Epidermal melanocyte (primary cell): ENCODE data around the gene SLC25A42.

ENCODE experiments used
- DNase-seq: peaks from one replicate; pipeline ENCODE4 v3.0.0; 2011; ENCODE audit warnings: low spot score; ENCODE audit not compliant: insufficient read length

Gene SLC25A42

GRCh38 chr19:19050731-19051130 lies 13.1 kb upstream of the SLC25A42 start:
- DNase-seq = no peak

GRCh38 chr19:19051478-19052213 lies 12.1 kb upstream of the SLC25A42 start:
- no peak for DNase-seq

DNA sequence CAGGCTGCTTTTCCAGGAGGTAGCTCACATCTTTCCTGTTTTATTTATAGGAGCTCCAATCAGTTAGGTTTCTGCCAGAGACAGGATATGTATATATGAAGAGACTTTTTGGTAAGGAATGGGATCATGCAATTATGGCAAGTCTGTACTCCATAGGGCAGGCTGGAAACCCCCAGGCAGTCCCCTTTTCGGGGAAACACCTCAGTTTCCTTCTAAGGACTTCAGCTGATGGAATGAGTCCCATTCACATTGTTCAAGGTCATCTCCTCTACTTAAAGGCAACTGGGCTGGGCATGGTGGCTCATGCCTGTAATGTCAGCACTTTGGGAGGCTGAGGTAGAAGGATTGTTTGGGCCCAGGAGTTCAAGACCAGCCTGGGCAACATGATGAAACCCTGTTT lies 10.9 kb upstream of the SLC25A42 start:
- no peak for DNase-seq

DNA sequence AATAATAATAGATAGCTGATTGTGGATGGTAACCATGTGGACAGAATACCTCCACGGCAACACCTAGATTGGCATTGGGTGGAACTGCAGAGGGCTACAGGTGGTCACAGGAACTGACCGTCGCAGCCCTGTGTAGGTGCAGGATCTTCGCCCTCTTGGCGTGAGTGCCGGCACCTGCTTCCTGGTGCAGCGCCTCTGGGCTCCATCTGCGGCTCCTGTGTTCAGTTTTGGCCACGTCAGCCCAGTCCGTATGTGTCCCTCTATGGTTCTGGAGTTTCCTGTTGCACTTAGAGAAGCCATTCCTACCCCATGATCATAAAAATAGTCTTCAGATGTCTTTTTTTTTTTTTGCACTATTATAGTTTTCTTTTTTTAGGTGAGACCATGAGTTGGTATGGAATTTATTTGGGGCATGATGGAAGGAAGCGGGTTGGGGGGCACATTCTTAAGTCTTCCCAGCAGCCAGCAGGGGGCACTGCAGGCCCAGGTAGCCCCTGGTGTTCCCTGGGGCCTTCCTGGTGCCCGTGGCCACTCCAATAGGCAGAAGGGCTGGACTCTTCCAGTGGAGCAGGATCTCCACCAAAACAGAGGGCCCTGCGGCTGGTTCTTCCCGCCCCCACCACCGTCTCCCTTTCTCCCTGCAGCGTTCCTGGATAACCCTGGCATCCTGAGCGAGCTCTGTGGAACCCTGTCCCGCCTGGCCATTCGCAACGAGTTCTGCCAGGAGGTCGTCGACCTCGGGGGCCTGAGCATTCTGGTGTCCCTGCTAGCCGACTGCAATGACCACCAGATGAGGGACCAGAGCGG lies 10.1 kb upstream of the SLC25A42 start:
- DNase-seq = peak; percentile 35

DNA sequence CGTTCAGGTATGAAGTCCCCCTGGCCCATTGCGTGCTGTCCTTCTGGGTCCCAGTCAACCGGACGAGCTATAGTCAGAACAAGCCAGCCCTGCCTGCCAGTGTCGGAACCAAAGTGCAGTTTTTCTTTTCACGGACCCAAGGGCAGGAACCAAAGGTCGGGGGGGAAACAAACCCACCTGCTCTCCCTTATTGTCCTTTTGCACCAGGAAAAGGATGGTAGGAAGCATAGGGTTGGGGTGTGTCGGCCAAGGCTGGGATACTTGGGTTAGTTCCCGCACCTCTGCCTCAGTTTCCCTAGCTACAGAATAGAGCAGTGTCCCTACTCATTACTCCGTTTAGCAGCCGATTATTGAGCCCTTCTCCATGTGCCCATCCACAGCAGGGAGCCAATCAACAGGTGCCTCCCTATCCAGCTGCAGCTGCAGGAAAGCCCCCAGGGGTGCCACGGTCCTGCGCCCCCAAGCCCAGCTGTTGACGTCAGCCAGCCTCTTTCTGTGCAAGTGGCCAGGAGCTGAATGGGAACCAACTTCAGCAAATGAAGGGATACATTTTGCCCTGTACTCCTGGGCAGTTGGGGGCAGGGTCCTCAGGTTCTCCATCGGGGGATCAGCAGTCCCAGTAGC lies 9.4 kb upstream of the SLC25A42 start:
- no peak for DNase-seq

- DNase-seq = no peak
These were observed 8.8 kb upstream of the SLC25A42 start for GRCh38 chr19:19054939-19055440.

DNA sequence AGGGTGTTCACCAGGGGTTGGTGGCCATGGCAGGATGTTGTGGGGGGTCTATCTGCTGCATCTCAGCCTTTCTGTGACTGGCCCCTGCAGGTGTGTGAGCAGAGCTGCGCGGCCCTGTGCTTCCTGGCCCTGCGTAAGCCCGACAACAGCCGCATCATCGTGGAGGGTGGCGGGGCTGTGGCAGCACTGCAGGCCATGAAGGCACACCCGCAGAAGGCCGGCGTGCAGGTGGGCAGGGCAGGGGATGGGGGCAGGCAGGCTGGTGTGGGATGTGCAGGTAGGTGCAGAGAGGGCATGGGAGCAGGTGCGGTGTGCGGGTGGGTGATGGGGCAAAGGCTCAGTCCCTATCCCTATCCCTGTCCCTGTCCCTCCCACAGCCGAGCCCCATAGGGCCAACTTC lies 8.1 kb upstream of the SLC25A42 start:
- no peak for DNase-seq

GRCh38 chr19:19056636-19057275 lies 7.0 kb upstream of the SLC25A42 start:
- no peak for DNase-seq

DNA sequence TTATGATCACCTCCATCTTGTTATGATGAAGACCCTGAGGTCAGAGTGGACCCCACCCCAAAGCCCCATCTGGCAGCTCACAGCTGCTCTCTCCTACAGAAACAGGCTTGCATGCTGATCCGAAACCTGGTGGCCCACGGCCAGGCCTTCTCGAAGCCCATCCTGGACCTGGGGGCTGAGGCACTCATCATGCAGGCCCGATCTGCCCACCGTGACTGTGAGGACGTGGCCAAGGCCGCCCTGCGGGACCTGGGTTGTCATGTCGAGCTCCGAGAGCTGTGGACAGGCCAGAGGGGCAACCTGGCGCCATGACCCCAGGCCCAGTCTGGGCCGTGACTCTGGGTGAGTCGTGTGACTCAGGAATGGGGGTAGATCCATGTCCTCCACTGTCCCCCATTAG lies 6.5 kb upstream of the SLC25A42 start:
- DNase-seq = no peak

DNA sequence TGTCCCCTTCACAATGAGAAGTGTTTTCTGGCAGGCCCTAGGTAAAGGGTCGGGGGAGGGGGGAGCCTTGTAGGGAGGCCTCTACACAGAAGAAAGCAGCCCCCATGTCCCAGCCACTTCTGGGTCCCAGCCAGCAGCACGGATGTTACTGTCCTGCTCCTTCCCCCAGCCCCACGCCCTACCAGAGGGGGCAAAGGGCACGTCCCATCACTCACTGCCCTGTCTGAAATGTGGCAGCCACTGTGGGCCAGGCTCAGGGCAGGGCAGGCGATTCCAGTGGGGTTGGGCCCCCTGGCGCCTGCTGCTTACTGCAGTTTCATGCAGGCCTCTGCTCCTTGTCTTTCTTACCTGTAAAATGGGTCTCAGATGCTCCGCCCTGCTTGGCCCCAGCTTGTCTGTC lies 6.1 kb upstream of the SLC25A42 start:
- DNase-seq = no peak

- no peak for DNase-seq
These were observed 4.6 kb upstream of the SLC25A42 start for GRCh38 chr19:19059018-19059836.

DNA sequence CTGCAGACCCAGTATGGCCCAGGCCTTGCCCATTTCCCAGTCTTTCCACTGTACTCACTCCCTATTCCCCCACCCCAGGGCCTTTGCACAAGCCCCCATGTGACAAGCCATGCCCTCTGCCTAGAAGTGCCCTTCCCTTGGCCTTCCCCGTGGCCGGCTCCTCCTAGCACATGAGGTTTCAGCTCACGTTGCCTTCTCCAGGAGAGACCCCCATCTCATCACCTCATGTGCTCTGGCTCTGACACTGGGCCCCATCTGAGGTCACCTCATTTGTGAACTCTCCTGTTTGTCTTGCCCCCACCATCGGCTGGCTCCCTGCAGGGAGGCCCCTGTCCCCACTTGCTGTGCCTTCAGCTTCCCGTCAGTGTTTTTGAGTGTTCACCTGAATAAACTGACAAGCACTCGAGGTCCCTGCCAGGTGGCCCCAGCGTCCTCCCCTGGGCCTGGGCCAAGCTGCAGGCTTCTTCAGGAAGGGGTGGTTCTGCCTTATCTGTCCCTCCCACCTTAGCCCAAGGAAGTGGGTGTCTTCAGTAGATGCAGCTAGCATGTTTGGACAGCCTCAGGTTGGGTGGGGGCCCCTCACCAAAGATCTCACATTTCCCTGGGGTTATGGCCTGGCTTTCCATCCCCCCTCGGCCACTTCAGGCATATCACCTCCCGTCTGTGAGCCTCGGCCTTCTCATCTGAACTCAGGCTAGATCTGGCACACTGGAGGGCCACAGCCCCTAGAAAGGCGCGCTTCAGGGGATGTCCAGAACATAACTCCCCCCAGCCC lies 3.8 kb upstream of the SLC25A42 start:
- DNase-seq = no peak

DNA sequence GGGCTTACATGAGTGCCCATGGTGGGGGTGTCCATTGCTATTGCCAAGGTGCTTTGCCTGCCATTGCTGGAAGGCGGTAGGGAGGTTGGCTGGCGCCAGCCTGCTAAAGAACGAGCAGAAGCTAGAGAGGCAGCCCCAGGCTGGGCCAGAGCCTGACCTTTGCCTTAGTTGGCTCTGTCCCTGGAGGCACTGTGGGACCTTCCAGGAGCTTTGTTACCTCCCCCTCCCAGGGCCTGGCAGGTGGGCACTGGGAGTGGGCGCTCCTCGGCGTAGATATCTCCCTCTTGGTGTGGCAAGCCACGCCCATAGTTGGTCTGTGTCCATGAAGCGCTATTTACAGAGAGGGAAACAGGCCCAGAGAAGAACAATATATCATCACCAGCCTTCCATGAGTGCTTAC lies 2.3 kb upstream of the SLC25A42 start:
- no peak for DNase-seq

DNA sequence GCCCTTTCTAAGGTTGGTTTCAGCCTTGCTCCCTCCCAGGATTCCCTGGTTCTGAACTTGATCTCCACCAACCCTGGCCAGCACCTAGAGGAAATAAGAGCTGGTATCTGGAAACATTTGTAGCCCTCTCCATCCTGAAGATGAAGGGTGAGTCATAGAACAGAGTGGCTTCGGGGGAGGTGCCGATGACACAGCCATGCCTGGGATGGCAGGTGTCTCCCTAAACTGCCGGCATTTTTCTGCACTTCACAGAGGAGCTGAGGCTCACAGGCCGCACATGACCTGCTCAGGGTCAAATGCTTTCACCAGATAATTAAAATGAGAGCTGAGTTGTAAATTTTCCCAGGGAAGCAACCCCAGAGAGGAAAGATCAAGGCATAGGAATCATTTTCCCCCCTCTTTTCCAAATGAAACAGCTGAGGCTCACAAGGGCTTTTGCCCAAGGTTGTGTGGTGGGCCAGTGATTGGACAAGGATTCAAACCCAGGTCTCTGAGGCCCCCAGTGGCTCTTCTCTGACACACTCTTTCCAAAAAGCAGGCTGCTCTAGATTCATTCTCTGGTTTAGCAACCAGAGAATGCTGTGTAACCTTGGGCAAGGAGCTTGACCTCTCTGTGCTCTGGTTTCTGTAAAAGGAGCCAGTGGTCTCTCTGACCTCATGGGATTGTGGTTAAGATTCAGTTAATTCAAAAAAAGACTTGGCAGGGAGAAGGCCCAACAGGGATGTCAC lies 1.2 kb upstream of the SLC25A42 start:
- no peak for DNase-seq

DNA sequence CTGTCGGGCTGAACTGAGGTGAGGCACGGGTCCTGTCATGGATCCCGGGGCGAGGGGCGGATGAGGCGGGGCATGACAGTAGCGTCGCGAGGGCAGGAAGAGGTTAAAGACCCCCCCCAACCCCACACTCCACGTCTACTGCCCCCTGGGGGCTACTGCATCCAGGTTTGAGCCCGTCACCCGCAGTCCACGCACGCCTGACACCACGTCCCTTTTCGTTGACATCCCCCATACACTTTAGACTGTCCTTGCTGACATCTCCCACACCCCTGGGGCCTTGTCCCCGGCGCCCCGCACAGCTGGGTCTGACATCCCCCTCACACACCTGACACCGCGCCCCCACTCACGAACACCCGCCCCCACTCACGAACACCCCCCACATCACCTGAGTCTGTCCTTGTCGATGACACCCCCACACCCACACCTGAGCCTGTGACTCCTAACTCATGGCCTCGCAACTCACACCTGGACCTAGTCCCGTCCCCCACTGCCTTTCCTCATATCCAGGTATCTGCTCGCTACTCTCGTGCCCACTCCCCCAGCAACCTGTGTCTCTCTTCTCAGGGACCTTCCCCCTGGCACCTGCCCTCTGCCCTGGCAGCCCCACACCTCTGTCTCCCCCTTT lies 416 bp downstream of the SLC25A42 start:
- peak; percentile 40 for DNase-seq

DNA sequence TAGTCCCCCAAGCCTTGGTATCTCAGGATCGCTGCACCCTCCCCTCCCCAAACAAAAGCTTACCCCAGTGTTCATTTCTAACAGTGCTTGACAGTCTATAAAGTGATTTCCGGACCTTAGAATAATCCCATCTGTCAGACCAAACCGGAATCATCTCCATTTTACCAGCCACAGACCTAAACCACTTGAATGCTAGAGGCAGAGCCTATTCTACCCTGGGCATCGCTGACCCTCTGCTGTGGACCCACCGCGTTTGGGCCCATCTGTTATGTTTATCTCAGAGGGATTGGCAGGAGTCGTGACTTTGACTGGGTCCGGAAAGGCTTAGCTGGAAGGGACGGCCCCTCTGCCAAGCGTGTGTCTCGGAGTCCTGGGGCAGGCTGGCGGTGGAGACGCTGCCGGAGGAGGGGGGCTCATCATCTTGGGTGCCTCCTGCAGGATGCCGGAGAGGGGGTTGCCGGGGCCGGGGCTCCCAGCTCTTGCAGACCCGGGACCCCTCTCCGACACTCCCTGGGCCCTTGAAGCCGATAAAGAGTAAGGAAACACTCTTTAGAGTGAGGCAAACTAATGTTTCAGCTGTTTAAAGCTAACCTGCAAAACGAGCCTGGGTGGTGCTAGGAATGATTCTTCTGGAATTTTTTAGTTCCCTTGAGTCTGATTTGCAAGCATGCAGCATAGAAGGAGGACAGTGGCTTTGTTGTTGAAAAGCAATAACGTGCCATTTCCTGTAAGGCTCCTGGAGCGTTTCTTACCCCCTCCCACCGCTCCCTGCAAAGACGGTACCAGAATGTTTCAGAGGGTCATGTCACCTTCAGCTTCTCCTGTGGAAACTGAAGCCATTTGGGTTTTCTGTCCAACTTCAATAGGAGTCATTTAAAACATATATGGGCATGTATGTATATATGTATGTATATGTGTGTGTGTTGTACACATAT lies 1.3 kb downstream of the SLC25A42 start:
- no peak for DNase-seq

DNA sequence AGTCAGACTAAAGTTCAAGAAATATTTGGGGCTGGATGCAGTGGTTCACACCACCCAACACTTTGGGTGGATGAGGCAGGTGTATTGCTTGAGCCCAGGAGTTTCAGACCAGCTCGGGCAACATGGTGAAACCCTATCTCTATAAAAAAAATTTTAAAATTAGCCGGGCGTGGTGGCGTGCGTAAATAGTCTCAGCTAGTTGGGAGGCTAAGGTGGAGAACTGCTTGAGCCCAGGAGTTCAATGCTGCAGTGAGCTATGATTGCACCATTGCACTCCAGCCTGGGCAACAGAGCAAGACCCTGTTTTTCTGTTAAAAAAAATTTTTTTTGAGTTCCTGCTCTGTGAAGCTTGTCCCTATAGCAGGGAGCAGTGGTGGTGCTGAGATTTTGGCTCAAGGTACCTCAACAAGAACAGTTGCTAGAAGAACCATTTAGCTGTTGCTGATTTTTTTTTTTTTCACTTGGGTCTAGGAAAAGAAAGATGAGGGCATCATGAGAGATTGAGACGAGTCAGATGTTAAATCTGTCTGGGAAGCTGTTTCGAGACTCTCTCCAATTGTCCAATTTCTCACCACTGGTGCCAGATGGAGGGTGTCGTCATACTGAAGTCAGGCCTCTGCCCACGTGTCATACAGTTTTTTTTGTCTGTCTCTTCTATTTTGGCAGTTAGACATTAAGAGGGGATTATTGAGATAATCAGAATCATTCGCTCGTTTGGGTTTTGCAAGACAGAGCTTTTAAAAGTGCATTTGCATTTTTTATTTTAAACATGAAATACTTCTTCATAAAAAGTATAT lies 3.7 kb downstream of the SLC25A42 start:
- no peak for DNase-seq
